ENCODE results near the gene GOLGA6D.
"Not testable (repeated sequence)": the region's sequence is repeated elsewhere in the genome, so short reads cannot be mapped to it uniquely, and the experiment has no call there.

DNA sequence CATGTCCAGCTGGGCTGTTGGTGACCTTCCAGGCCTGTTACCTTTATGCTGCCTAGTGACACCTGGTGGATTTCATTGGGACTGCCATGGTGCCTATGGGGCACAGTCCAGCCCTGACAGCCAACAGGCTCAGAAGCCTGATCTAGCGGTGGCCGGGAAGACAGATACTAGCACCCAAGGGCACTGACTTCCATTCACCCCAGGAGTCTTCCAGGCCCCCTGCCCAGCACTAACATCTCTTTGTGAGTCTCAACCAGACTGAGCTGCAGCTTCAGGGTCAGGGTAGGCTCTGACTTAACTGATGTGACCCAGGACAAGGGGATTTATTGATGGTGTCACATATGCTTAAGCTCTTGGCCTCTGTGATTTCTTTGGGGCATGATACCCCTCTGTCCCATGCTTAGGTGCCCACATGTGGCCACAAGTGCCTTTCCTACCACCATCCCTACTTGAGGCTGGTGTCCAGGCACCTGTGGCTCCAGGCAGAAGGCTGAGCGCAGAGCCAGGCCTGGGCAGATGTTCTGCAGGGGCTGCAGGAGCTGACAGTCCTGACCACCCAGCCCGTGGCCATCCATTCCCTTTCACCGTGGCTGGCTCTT lies 8.0 kb upstream of the GOLGA6D start:
- TF ChIP-seq, protein P1, sequence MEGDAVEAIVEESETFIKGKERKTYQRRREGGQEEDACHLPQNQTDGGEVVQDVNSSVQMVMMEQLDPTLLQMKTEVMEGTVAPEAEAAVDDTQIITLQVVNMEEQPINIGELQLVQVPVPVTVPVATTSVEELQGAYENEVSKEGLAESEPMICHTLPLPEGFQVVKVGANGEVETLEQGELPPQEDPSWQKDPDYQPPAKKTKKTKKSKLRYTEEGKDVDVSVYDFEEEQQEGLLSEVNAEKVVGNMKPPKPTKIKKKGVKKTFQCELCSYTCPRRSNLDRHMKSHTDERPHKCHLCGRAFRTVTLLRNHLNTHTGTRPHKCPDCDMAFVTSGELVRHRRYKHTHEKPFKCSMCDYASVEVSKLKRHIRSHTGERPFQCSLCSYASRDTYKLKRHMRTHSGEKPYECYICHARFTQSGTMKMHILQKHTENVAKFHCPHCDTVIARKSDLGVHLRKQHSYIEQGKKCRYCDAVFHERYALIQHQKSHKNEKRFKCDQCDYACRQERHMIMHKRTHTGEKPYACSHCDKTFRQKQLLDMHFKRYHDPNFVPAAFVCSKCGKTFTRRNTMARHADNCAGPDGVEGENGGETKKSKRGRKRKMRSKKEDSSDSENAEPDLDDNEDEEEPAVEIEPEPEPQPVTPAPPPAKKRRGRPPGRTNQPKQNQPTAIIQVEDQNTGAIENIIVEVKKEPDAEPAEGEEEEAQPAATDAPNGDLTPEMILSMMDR (conservative IDR thresholded peaks at IDR 0.05), result peak; percentile 97
- TF ChIP-seq ZFX (IDR thresholded peaks at IDR 0.05), result not testable (repeated sequence)

Measured in C4-2B (cell line).